Activated naive CD4-positive, alpha-beta T cell treated with anti-CD3 and anti-CD28 coated beads, Interleukin-2, amount 10 ng/mL, durations not matched to agents 7 days and 5 days (primary cell): ENCODE results near the gene PGBD5.
"Not testable (repeated sequence)": the region's sequence is repeated elsewhere in the genome, so short reads cannot be mapped to it uniquely, and the experiment has no call there.

Experiments used
- CTCF ChIA-PET: fragments of 350-600 bp; sonication (Branson Sonifier 250); formaldehyde crosslinking; loops from one replicate; lab custom pipeline; 2021; ENCODE audit warnings: antibody characterized with exemption; lab: Charles Lee
- DNase-seq: peaks from one replicate; pipeline ENCODE4 v3.0.0-alpha.2; 2020
- H3K27ac Mint-ChIP-seq: one replicate; pipeline ENCODE4 v1.8.0; 2021; ENCODE audit warnings: mild to moderate bottlenecking, moderate library complexity, mixed read lengths
- H3K27me3 Mint-ChIP-seq: one replicate; pipeline ENCODE4 v1.8.0; 2021; ENCODE audit warnings: mild to moderate bottlenecking, mixed read lengths
- H3K36me3 Mint-ChIP-seq: one replicate; pipeline ENCODE4 v1.8.0; 2021; ENCODE audit warnings: mixed read lengths
- H3K4me1 Mint-ChIP-seq: one replicate; pipeline ENCODE4 v1.8.0; 2021; ENCODE audit warnings: mixed read lengths
- H3K4me3 Mint-ChIP-seq: one replicate; pipeline ENCODE4 v1.8.0; 2021; ENCODE audit warnings: mild to moderate bottlenecking, moderate library complexity, mixed read lengths
- H3K9me3 Mint-ChIP-seq: one replicate; pipeline ENCODE4 v1.8.0; 2021; ENCODE audit warnings: mixed read lengths

The PGBD5 gene

DNA sequence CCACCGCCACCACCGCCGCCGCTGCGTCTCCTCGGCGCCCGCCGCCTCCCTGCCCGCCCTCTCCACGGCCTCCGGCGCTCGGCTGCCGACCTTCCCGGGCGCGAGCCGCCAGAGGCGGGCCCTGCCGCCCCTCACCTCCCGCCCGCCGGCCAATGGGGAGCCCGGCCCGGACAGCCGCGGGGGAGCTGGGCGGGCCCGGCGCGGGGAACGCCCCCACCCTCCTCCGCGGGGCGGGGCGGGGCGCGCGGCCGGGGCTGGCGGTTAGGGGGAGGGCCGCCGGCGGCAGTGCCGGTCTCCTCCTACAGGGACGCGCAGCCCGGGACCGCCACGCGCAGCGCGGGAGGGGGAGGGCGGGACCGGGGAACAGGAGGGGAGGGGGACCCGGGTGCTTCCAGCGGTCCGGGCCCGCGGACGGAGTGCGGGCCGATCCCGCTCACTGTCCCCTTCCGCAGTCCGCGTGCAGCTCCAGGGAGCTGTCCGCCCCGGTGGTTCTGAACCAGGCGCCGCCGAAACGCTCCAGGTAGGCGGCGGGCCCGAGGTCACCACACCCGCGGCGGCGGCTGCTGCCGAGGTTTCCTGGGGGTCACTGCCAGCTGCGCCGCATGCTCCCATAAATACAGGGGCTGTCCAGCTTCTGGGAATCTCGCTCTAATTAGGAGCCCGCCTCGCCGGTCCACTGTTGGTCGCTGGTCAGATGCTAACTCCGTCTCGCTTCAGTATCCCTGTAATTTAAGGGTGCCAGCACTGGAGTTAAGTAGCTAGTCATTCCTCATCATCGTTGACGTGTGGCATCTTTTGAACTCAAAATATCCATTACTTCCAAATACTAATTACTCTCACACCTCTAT is at the start of gene PGBD5:
Gene PGBD5, minus strand, starts transcription at position 87 of the 848 bp plus-strand sequence. CDS start 404 bp downstream, outside the sequence.
- peak; percentile 82 for DNase-seq
- no peaks in the 10 kb centered on the region for H3K9me3 Mint-ChIP-seq
- H3K27me3 Mint-ChIP-seq, result peaks cover 66% of the 10 kb centered on the region
- H3K36me3 Mint-ChIP-seq, result no peaks in the 10 kb centered on the region
- CTCF ChIA-PET, result no interaction called here
- peaks cover 19% of the 10 kb centered on the region for H3K4me1 Mint-ChIP-seq
- H3K4me3 Mint-ChIP-seq, result peak within 1 kb of the TSS; percentile 66
- H3K27ac Mint-ChIP-seq, result no peak within 1 kb of the TSS

GRCh38 chr1:230474924-230475323 is 48.8 kb upstream of the PGBD5 start:
- H3K36me3 Mint-ChIP-seq, DNase-seq, H3K9me3 Mint-ChIP-seq, H3K27ac Mint-ChIP-seq, CTCF ChIA-PET, H3K4me1 Mint-ChIP-seq, H3K4me3 Mint-ChIP-seq: not testable (repeated sequence)
- peaks cover 20% of the 10 kb centered on the region for H3K27me3 Mint-ChIP-seq

DNA sequence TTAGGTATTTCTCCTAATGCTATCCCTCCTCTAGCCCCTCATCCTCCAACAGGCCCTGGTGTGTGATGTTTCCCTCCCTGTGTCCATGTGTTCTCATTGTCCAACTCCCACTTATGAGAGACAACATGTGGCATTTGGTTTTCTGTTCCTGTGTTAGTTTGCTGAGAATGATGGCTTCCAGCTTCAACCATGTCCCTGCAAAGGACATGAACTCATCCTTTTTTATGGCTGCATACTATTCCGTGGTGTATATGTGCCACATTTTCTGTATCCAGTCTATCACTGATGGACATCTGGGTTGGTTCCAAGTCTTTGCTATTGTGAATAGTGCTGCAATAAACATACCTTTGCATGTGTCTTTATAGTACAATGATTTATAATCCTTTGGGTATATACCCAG is 44.6 kb upstream of the PGBD5 start:
- DNase-seq, H3K4me1 Mint-ChIP-seq, H3K27me3 Mint-ChIP-seq, H3K27ac Mint-ChIP-seq, H3K36me3 Mint-ChIP-seq, H3K9me3 Mint-ChIP-seq, CTCF ChIA-PET, H3K4me3 Mint-ChIP-seq: not testable (repeated sequence)

GRCh38 chr1:230469271-230469670 is 43.1 kb upstream of the PGBD5 start:
- Mint-ChIP-seq H3K36me3 (no peaks in the 10 kb centered on the region), H3K4me1 (no peaks in the 10 kb centered on the region), H3K4me3 (no peak overlapping the region), H3K27me3 (peaks cover 9% of the 10 kb centered on the region), H3K27ac (no peak overlapping the region), H3K9me3 (peaks cover 4% of the 10 kb centered on the region)
- CTCF ChIA-PET, result no interaction called here
- DNase-seq, result no peak

GRCh38 chr1:230465691-230466090 is 39.6 kb upstream of the PGBD5 start:
- no peak for DNase-seq
- H3K27ac Mint-ChIP-seq, result no peak overlapping the region
- CTCF ChIA-PET, result no interaction called here
- H3K4me1 Mint-ChIP-seq, result no peaks in the 10 kb centered on the region
- peaks cover 1% of the 10 kb centered on the region for H3K9me3 Mint-ChIP-seq
- H3K27me3 Mint-ChIP-seq, result peaks cover 11% of the 10 kb centered on the region
- no peak overlapping the region for H3K4me3 Mint-ChIP-seq
- H3K36me3 Mint-ChIP-seq, result no peaks in the 10 kb centered on the region

DNA sequence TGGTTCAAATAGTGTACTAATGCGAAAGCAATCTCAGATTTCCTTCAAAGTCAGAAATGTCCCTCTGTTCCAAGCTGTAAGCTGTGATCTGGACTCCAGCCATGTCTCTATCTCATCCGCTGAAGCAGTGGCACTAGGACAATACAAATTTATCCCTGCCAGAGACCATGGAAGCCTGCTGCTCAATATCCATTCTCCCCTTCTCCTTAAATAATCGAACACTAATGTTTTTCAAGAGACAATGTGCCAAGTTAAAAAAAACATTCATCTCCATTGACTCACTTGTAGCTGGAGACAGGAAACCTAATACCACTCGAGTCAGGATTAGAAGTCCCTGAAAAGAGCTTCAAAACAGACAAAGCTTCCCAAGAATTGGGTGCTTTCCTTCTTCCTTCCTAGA is 38.5 kb upstream of the PGBD5 start:
- CTCF ChIA-PET, result no interaction called here
- H3K27me3 Mint-ChIP-seq, result peaks cover 17% of the 10 kb centered on the region
- no peak overlapping the region for H3K4me3 Mint-ChIP-seq
- no peaks in the 10 kb centered on the region for H3K4me1 Mint-ChIP-seq
- no peaks in the 10 kb centered on the region for H3K9me3 Mint-ChIP-seq
- no peak for DNase-seq
- H3K27ac Mint-ChIP-seq, result no peak overlapping the region
- no peaks in the 10 kb centered on the region for H3K36me3 Mint-ChIP-seq

DNA sequence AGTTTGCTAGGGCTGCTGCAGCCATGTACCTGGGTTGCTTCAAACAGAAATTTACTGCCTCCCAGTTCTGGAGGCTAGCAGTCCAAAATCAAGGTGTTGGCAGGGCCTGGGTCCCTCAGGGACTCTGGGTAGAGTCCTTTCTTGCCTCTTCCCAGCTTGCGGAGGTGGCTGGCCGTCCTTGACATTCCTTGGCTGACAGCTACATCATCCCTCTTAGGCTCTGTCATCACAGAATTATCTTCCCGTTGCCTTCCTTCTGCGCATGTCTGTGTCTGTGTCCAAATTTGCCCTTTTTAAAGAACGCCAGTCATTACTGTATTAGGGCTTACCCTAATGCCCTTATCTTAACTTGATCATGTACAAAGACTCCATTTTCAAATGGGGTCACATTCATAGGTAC is 37.6 kb upstream of the PGBD5 start:
- H3K4me3 Mint-ChIP-seq, result no peak overlapping the region
- no peaks in the 10 kb centered on the region for H3K36me3 Mint-ChIP-seq
- no peaks in the 10 kb centered on the region for H3K9me3 Mint-ChIP-seq
- H3K4me1 Mint-ChIP-seq, result no peaks in the 10 kb centered on the region
- peaks cover 12% of the 10 kb centered on the region for H3K27me3 Mint-ChIP-seq
- DNase-seq, result no peak
- H3K27ac Mint-ChIP-seq, result no peak overlapping the region
- CTCF ChIA-PET, result no interaction called here

DNA sequence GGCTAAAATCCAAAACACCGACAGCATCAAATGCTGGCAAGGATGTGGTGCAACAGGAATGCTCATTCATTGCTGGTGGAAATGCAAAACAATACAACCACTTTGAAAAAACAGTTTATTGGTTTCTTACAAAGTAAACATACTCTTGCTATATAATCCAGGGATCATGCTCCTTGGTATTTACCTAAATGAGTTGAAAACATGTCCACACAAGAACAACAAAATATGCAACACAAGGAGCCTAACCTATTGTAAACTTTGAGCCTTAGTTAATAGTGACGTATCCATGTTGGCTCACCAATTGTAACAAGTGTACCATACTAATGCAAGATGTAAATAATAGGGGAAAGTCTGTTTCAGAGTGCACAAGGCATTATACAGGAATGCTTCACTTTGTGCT is 37.2 kb upstream of the PGBD5 start:
- no peak overlapping the region for H3K27ac Mint-ChIP-seq
- H3K9me3 Mint-ChIP-seq, result no peaks in the 10 kb centered on the region
- CTCF ChIA-PET, result no interaction called here
- peaks cover 12% of the 10 kb centered on the region for H3K27me3 Mint-ChIP-seq
- DNase-seq, result no peak
- H3K4me3 Mint-ChIP-seq, result no peak overlapping the region
- H3K4me1 Mint-ChIP-seq, result no peaks in the 10 kb centered on the region
- H3K36me3 Mint-ChIP-seq, result no peaks in the 10 kb centered on the region

GRCh38 chr1:230459465-230459864 is 33.3 kb upstream of the PGBD5 start:
- no peak overlapping the region for H3K4me3 Mint-ChIP-seq
- DNase-seq, result no peak
- H3K9me3 Mint-ChIP-seq, result no peaks in the 10 kb centered on the region

GRCh38 chr1:230458509-230458908 is 32.4 kb upstream of the PGBD5 start:
- no peak for DNase-seq
- no peak overlapping the region for H3K27ac Mint-ChIP-seq
- H3K27me3 Mint-ChIP-seq, result peaks cover 22% of the 10 kb centered on the region
- no peaks in the 10 kb centered on the region for H3K36me3 Mint-ChIP-seq
- no peak overlapping the region for H3K4me3 Mint-ChIP-seq
- H3K9me3 Mint-ChIP-seq, result no peaks in the 10 kb centered on the region
- H3K4me1 Mint-ChIP-seq, result no peaks in the 10 kb centered on the region
- CTCF ChIA-PET, result no interaction called here

More at GRCh38 chr1:230459465-230459864, 33.3 kb upstream of the PGBD5 start:
- H3K27me3 Mint-ChIP-seq, result peaks cover 22% of the 10 kb centered on the region
- no peaks in the 10 kb centered on the region for H3K4me1 Mint-ChIP-seq
- no peaks in the 10 kb centered on the region for H3K36me3 Mint-ChIP-seq
- H3K27ac Mint-ChIP-seq, result no peak overlapping the region
- CTCF ChIA-PET, result no interaction called here

DNA sequence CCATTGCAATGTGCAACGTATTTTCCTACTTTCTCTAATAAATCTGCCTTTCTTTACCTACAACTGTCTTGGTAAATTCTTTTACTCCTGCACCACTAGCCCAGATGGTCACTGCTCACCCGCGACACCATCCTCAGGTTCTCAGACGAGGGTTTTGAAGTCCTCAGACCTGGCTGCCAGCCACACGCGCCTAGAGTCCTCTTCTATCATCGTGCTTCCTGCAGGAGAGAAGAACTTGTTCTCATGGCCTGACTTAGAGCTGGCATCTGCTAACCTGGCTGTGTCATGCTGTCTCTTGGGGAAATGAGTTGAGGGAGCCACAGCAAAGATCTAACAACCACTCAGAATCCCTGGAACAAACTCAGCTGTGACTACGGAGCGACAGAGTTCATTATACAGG is 30.3 kb upstream of the PGBD5 start:
- no peak for DNase-seq
- no peak overlapping the region for H3K4me3 Mint-ChIP-seq

DNA sequence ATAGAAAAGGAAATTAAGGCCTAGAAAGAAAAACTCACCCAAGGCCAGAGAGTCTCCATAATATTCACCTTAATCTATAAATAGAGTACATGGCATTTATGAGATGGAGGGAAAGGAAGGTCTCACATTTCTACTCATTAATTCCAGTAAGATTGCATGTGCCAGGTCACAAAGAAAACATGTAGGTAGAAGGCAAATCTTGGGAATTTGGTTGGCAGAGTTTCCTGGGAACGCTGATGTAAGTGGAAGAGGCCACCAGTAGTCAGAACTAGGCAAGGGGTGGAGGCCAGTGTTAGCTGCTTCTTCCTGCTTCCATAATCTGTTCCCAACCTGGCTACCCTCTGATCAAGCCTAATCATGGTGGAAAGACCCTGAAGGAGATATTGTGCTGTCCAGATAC is 29.2 kb upstream of the PGBD5 start:
- Mint-ChIP-seq H3K4me1 (no peaks in the 10 kb centered on the region), H3K4me3 (no peak overlapping the region), H3K9me3 (no peaks in the 10 kb centered on the region), H3K27ac (no peak overlapping the region), H3K27me3 (peaks cover 14% of the 10 kb centered on the region), H3K36me3 (no peaks in the 10 kb centered on the region)
- no peak for DNase-seq
- CTCF ChIA-PET, result no interaction called here

More for the DNA sequence above, 30.3 kb upstream of the PGBD5 start:
- peaks cover 16% of the 10 kb centered on the region for H3K27me3 Mint-ChIP-seq
- H3K9me3 Mint-ChIP-seq, result no peaks in the 10 kb centered on the region
- H3K27ac Mint-ChIP-seq, result no peak overlapping the region
- CTCF ChIA-PET, result no interaction called here
- no peaks in the 10 kb centered on the region for H3K4me1 Mint-ChIP-seq
- no peaks in the 10 kb centered on the region for H3K36me3 Mint-ChIP-seq

DNA sequence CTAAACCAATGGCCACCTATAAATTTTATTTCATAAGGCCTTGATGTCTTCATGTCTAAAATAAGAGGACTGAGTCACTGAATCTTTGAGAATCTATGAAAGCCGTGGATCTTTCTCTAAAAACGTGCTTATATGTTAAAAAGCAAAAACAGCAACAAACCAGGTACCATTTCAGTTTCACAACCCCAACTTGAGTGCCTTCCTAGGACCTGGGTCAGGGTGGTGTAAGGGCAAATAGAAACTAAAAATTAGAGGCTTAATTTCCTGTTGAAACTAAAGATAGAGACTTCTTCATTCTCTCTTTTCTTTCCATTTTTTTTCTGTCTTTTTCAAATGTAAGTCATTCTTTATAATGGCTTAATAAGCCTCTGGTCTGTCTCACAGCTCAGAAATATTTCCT is 27.2 kb upstream of the PGBD5 start:
- CTCF ChIA-PET, result no interaction called here
- no peak for DNase-seq
- H3K36me3 Mint-ChIP-seq, result no peaks in the 10 kb centered on the region
- peaks cover 10% of the 10 kb centered on the region for H3K27me3 Mint-ChIP-seq
- no peaks in the 10 kb centered on the region for H3K4me1 Mint-ChIP-seq
- no peak overlapping the region for H3K27ac Mint-ChIP-seq
- H3K4me3 Mint-ChIP-seq, result no peak overlapping the region
- H3K9me3 Mint-ChIP-seq, result no peaks in the 10 kb centered on the region

DNA sequence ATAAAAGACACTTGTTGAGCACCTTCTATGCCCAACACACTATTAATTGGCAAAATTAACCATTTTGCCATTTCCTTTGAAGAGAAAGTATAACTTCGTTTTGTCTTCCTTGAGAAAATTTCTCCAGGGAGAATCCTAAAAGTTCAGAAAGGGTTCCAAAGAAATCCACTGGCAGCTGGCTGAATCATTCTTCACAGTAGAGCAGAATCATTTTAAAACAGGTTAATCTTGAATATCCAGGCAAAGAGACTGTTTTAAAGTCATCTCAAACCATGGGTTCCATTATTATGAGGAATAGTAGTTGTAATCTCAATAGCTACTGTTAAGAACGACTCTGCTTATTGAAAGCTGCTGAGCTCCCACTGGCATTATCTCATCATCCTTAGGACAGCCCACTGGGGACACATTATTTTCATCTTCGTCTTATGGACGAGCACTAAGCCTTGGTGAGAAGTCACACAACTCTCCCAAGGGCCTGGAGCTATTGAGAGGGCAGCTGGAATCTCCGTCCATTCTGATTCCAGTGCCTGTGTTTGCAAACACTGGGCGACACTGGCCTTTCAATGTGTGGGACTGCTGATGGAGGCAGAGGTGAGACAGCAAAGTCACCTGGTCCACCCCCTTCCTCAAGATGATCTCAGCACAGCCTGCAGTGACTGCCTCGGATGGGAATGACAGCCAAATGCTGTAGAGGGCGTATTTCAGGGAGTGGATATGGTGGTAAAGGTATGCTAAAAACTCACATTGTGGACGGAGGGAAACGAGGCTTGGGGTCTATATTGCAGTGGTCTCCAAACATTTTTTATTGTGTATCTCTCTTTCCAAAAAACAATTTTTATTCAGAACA is 15.3 kb upstream of the PGBD5 start:
- Mint-ChIP-seq H3K9me3 (no peaks in the 10 kb centered on the region), H3K27ac (no peak overlapping the region), H3K4me1 (no peaks in the 10 kb centered on the region), H3K4me3 (no peak overlapping the region), H3K27me3 (peaks cover 13% of the 10 kb centered on the region), H3K36me3 (no peaks in the 10 kb centered on the region)
- DNase-seq, result no peak
- CTCF ChIA-PET, result no interaction called here

DNA sequence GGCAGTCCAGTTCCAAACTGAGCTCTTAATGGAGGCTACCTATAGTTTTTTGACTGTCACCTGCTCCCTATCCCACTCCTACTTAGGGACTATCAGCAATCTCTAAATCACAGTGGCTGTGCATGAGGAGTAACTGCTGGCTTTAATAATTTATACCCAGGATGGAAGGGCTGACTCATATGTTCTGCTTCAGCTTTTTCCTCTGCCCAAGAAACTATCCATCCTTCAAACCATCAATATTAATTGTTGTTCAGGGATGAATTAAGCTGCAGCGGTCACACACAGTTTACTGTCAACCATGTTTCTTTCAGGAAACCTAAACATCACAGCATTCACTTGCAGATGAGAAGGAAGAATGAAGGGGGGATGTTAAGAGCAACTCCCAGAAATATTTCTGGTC is 9.0 kb upstream of the PGBD5 start:
- CTCF ChIA-PET, result no interaction called here
- Mint-ChIP-seq H3K4me3 (no peak overlapping the region), H3K27ac (no peak overlapping the region), H3K27me3 (peaks cover 13% of the 10 kb centered on the region), H3K36me3 (no peaks in the 10 kb centered on the region), H3K4me1 (no peaks in the 10 kb centered on the region), H3K9me3 (no peaks in the 10 kb centered on the region)
- DNase-seq, result no peak
